ENCODE data around the gene ATG7.
"Not testable (repeated sequence)": the region's sequence is repeated elsewhere in the genome, so short reads cannot be mapped to it uniquely, and the experiment has no call there.

Gene ATG7

DNA sequence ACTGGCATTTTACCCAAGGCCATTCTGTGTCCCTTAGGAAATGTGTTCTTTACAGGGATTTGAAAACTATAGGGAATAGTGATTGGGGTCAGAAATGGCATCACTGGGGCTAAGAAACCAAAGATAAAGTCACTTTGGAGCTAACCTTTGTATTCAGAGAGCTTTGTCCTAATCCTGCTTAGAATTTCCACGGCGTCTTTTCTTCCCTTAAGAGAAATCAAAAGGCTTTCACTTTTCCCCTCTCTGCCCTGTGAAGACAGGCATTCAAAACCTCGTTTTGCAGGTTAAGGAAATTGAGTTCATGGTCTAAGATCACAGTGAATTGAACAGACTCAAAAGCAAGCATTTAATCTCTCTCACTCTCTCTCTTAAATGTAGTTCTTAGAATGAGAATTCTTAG, 189.0 kb downstream of the ATG7 start:
- WGBS (ENCODE audit: insufficient coverage, insufficient read length): no CpG with 5 or more reads among the region's 3 CpGs
- Histone ChIP-seq H3K4me1 (ENCODE audit: control insufficient read depth, insufficient read depth, low read length) (no peaks in the 10 kb centered on the region), H3K27ac (ENCODE audit: low read length) (no peak overlapping the region), H3K9me3 (ENCODE audit: control insufficient read depth, insufficient read depth, low read length) (no peaks in the 10 kb centered on the region), H3K36me3 (ENCODE audit: control insufficient read depth, insufficient read depth, low read length) (no peaks in the 10 kb centered on the region), H3K4me3 (ENCODE audit: low read length) (no peak overlapping the region), H3K27me3 (ENCODE audit: control insufficient read depth, insufficient read depth, low read length) (no peaks in the 10 kb centered on the region)
- no peak for DNase-seq (ENCODE audit: low read depth, low spot score)

- not testable (repeated sequence) for H3K4me3 ChIP-seq (ENCODE audit: low read length); H3K27me3 ChIP-seq (ENCODE audit: control insufficient read depth, insufficient read depth, low read length); H3K36me3 ChIP-seq (ENCODE audit: control insufficient read depth, insufficient read depth, low read length); H3K4me1 ChIP-seq (ENCODE audit: control insufficient read depth, insufficient read depth, low read length); H3K27ac ChIP-seq (ENCODE audit: low read length); H3K9me3 ChIP-seq (ENCODE audit: control insufficient read depth, insufficient read depth, low read length); DNase-seq (ENCODE audit: low read depth, low spot score)
- WGBS (ENCODE audit: insufficient coverage, insufficient read length): no CpG with 5 or more reads among the region's 4 CpGs
Measured at GRCh38 chr3:11462673-11463072, 190.5 kb downstream of the ATG7 start.

DNA sequence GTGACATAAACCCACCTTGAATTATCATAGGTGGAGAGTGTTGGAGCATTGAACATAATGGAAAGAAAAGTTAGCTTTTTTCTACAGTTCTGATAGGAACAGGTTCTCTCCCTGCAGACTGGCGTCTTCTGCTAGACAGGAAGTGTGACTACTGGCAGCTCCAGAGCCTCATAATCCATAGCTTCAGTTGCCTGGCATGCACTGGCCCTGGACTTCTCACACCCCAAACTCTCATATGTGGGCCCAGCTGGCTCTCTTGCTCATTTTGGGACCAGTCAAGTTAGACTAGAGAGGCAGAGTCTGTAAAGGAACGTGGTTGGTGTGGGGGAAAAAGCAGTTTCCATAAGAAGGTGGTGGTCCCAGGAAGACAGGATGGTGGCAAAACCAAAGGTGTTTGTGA, 191.4 kb downstream of the ATG7 start:
- Histone ChIP-seq H3K27me3 (ENCODE audit: control insufficient read depth, insufficient read depth, low read length) (no peaks in the 10 kb centered on the region), H3K27ac (ENCODE audit: low read length) (no peak overlapping the region), H3K4me1 (ENCODE audit: control insufficient read depth, insufficient read depth, low read length) (no peaks in the 10 kb centered on the region), H3K4me3 (ENCODE audit: low read length) (no peak overlapping the region), H3K36me3 (ENCODE audit: control insufficient read depth, insufficient read depth, low read length) (no peaks in the 10 kb centered on the region), H3K9me3 (ENCODE audit: control insufficient read depth, insufficient read depth, low read length) (no peaks in the 10 kb centered on the region)
- WGBS (ENCODE audit: insufficient coverage, insufficient read length): no CpG with 5 or more reads among the region's 2 CpGs
- no peak for DNase-seq (ENCODE audit: low read depth, low spot score)

- no CpG with 5 or more reads among the region's 6 CpGs for WGBS (ENCODE audit: insufficient coverage, insufficient read length)
Measured at GRCh38 chr3:11464356-11464755, 192.2 kb downstream of the ATG7 start.

DNA sequence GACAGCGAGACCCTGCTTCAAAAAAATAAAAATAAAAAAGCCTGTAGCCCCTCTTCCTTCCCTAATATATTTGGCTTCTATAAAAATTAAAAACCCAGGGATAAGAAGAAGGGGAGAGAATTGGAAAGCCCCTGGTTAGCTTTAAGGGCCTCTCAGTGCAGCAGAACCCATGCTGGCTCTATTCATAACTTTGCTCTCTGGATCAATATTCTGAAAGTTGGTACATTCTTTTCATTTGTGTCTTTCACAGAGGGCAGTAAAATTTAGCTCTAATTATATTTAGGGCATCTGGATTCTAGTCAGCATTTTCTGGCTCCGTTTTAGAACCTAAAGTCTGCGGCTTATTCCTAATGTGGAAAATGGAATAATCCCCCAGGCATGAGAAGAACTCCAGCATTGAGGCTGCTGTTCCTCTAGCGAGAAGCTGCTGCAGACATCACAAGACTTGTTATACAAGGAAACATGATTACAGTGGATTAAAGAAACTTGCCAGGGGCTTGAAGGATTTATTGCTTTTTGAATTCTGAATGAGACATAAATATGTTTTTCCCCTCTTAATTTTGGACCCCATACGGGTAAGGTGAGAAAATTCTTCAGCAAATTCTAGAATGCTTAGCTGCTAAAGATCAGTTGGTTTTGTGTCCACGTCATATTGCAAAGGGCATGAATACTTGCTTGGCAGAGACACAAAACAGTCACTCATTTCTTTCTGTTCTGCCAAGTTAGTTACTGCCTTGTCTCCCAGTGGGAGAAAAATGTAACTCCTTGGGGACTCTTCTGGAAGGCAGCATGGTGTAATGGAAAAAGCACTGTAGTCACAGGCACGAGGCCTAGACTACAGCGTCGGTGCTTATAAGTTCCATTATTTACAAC, 193.8 kb downstream of the ATG7 start:
- no peaks in the 10 kb centered on the region for H3K9me3 ChIP-seq (ENCODE audit: control insufficient read depth, insufficient read depth, low read length)
- DNase-seq (ENCODE audit: low read depth, low spot score): no peak
- WGBS (ENCODE audit: insufficient coverage, insufficient read length): no CpG with 5 or more reads among the region's 9 CpGs
- no peaks in the 10 kb centered on the region for H3K27me3 ChIP-seq (ENCODE audit: control insufficient read depth, insufficient read depth, low read length)
- no peaks in the 10 kb centered on the region for H3K4me1 ChIP-seq (ENCODE audit: control insufficient read depth, insufficient read depth, low read length)
- H3K27ac ChIP-seq (ENCODE audit: low read length): no peak overlapping the region
- no peaks in the 10 kb centered on the region for H3K36me3 ChIP-seq (ENCODE audit: control insufficient read depth, insufficient read depth, low read length)
- no peak overlapping the region for H3K4me3 ChIP-seq (ENCODE audit: low read length)

More at GRCh38 chr3:11464356-11464755, 192.2 kb downstream of the ATG7 start:
- no peak for DNase-seq (ENCODE audit: low read depth, low spot score)
- Histone ChIP-seq H3K4me1 (ENCODE audit: control insufficient read depth, insufficient read depth, low read length) (no peaks in the 10 kb centered on the region), H3K4me3 (ENCODE audit: low read length) (no peak overlapping the region), H3K9me3 (ENCODE audit: control insufficient read depth, insufficient read depth, low read length) (no peaks in the 10 kb centered on the region), H3K27ac (ENCODE audit: low read length) (no peak overlapping the region), H3K27me3 (ENCODE audit: control insufficient read depth, insufficient read depth, low read length) (no peaks in the 10 kb centered on the region), H3K36me3 (ENCODE audit: control insufficient read depth, insufficient read depth, low read length) (no peaks in the 10 kb centered on the region)

- no peak overlapping the region for H3K27ac ChIP-seq (ENCODE audit: low read length)
- no CpG with 5 or more reads among the region's 4 CpGs for WGBS (ENCODE audit: insufficient coverage, insufficient read length)
- no peaks in the 10 kb centered on the region for H3K36me3 ChIP-seq (ENCODE audit: control insufficient read depth, insufficient read depth, low read length)
- H3K4me3 ChIP-seq (ENCODE audit: low read length): no peak overlapping the region
- DNase-seq (ENCODE audit: low read depth, low spot score): no peak
- no peaks in the 10 kb centered on the region for H3K27me3 ChIP-seq (ENCODE audit: control insufficient read depth, insufficient read depth, low read length)
- H3K4me1 ChIP-seq (ENCODE audit: control insufficient read depth, insufficient read depth, low read length): peaks cover 2% of the 10 kb centered on the region; the same call in 1 of the 2 replicates
- no peaks in the 10 kb centered on the region for H3K9me3 ChIP-seq (ENCODE audit: control insufficient read depth, insufficient read depth, low read length)
Measured at GRCh38 chr3:11467875-11468274, 195.7 kb downstream of the ATG7 start.

DNA sequence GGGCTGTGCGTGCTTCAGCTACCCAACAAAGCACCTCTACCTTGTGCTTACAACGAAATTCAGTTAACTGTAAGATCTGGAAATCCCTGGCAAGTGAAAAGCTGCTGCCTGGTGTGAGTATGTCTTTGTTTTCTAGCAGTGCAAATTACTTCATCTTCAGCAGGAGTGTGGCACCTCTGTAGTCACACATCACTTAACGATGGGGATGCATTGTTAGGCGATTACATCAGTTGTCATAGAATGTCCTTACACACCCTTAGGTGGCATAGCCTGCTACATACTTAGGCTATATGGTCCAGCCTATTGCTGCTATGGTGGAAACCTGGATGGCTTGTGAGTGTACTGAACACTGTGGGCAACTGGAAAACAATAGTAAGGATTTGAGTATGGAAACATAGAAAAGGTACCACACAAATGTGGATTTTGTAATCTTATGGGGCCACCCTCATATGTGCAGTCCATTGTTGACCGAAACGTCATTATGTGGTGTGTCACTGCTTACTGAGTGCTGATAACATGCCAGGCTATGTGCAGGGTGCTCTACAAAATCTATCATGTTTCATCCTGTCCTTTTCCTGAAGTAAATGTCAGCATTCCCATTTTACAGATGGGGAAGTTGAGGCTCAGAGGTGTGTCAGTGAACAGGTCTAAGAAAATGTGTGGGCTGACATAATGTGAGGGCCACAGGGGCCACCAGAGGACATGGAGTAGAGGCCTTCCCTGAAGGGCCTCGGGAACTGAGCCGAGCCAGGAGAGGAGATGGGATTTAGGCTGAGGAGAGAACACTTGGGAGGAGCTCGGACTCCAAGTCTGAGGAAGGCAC, 198.0 kb downstream of the ATG7 start:
- DNase-seq (ENCODE audit: low read depth, low spot score): no peak
- no peaks in the 10 kb centered on the region for H3K9me3 ChIP-seq (ENCODE audit: control insufficient read depth, insufficient read depth, low read length)
- H3K4me1 ChIP-seq (ENCODE audit: control insufficient read depth, insufficient read depth, low read length): peaks cover 2% of the 10 kb centered on the region; the same call in 1 of the 2 replicates
- WGBS (ENCODE audit: insufficient coverage, insufficient read length): no CpG with 5 or more reads among the region's 9 CpGs
- no peaks in the 10 kb centered on the region for H3K36me3 ChIP-seq (ENCODE audit: control insufficient read depth, insufficient read depth, low read length)
- H3K4me3 ChIP-seq (ENCODE audit: low read length): no peak overlapping the region
- H3K27ac ChIP-seq (ENCODE audit: low read length): no peak overlapping the region
- no peaks in the 10 kb centered on the region for H3K27me3 ChIP-seq (ENCODE audit: control insufficient read depth, insufficient read depth, low read length)

DNA sequence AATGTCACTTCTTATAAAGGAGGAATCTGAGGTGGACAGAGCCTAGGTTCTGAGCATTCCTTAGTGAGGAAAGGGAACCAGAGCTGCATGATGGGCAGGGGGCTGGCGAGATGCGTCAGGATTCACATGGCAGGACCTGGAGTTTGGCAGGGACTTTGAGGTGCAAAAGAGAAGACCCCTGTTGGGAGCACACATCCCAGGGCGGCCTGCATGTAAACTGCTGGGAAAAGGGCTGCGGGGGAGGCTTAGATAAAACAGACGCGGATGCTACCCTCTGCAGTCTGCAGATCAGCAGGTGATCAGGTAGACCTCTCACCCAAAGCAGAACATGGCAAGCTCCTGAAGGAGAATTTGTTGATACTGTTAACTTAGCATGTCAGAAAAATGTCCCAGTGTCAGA, 203.1 kb downstream of the ATG7 start:
- Histone ChIP-seq H3K27ac (ENCODE audit: low read length) (no peak overlapping the region), H3K4me3 (ENCODE audit: low read length) (no peak overlapping the region), H3K36me3 (ENCODE audit: control insufficient read depth, insufficient read depth, low read length) (no peaks in the 10 kb centered on the region), H3K27me3 (ENCODE audit: control insufficient read depth, insufficient read depth, low read length) (no peaks in the 10 kb centered on the region), H3K9me3 (ENCODE audit: control insufficient read depth, insufficient read depth, low read length) (no peaks in the 10 kb centered on the region), H3K4me1 (ENCODE audit: control insufficient read depth, insufficient read depth, low read length) (peaks cover 7% of the 10 kb centered on the region)
- no CpG with 5 or more reads among the region's 6 CpGs for WGBS (ENCODE audit: insufficient coverage, insufficient read length)
- DNase-seq (ENCODE audit: low read depth, low spot score): no peak

DNA sequence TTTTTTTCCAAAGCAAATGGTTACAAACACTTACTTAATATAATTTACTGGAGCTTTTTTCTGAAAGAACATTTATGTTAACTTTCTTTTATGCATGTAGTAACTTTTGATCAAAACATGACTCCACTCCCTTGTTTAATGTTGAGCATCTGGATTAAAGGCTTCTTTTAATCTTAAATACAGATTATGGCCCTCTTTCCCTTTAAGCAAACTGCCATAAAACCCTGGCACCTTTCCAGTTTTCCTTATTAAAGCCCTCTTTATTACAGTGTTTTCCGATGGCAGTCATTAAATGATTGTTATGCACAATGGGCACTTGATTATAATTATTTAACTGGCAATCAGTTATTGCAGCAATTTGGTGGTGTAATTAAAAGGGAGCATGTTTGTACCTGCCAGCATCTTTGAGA, 204.5 kb downstream of the ATG7 start:
- Histone ChIP-seq H3K4me1 (ENCODE audit: control insufficient read depth, insufficient read depth, low read length) (peaks cover 5% of the 10 kb centered on the region; the same call in 1 of the 2 replicates), H3K27me3 (ENCODE audit: control insufficient read depth, insufficient read depth, low read length) (no peaks in the 10 kb centered on the region), H3K9me3 (ENCODE audit: control insufficient read depth, insufficient read depth, low read length) (no peaks in the 10 kb centered on the region), H3K36me3 (ENCODE audit: control insufficient read depth, insufficient read depth, low read length) (no peaks in the 10 kb centered on the region), H3K4me3 (ENCODE audit: low read length) (no peak overlapping the region), H3K27ac (ENCODE audit: low read length) (no peak overlapping the region)
- no CpG with 5 or more reads among the region's 1 CpG for WGBS (ENCODE audit: insufficient coverage, insufficient read length)
- DNase-seq (ENCODE audit: low read depth, low spot score): no peak

- H3K4me1 ChIP-seq (ENCODE audit: control insufficient read depth, insufficient read depth, low read length): peaks cover 5% of the 10 kb centered on the region; the same call in 1 of the 2 replicates
- no peaks in the 10 kb centered on the region for H3K27me3 ChIP-seq (ENCODE audit: control insufficient read depth, insufficient read depth, low read length)
- H3K27ac ChIP-seq (ENCODE audit: low read length): no peak overlapping the region
- H3K36me3 ChIP-seq (ENCODE audit: control insufficient read depth, insufficient read depth, low read length): no peaks in the 10 kb centered on the region
- no peak for DNase-seq (ENCODE audit: low read depth, low spot score)
- no peaks in the 10 kb centered on the region for H3K9me3 ChIP-seq (ENCODE audit: control insufficient read depth, insufficient read depth, low read length)
- H3K4me3 ChIP-seq (ENCODE audit: low read length): no peak overlapping the region
- no CpG with 5 or more reads among the region's 3 CpGs for WGBS (ENCODE audit: insufficient coverage, insufficient read length)
Measured at GRCh38 chr3:11477407-11477911, 205.3 kb downstream of the ATG7 start.

Measured in iPS DF 6.9 (cell line).